ENCODE data around the gene SERTM2.

SERTM2 gene

DNA sequence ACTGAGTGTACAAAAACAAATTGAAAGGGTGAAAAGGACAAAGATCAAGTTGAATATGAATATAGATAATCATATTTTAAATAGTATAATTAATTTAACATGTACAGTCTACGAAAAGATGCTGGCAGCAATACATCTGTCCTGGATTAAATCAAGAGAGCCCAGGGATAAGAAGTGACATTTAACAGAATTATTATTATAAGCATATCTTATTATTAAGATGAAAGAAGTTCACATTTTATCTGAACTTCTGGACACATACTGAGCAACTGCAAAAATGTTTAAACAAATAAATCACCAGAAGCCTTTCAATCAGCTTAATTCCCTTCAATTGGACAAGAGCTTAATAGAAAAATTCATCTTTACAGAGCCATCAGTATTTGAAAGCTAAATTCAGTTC, 50.4 kb downstream of the SERTM2 start:
- no peak for DNase-seq

DNA sequence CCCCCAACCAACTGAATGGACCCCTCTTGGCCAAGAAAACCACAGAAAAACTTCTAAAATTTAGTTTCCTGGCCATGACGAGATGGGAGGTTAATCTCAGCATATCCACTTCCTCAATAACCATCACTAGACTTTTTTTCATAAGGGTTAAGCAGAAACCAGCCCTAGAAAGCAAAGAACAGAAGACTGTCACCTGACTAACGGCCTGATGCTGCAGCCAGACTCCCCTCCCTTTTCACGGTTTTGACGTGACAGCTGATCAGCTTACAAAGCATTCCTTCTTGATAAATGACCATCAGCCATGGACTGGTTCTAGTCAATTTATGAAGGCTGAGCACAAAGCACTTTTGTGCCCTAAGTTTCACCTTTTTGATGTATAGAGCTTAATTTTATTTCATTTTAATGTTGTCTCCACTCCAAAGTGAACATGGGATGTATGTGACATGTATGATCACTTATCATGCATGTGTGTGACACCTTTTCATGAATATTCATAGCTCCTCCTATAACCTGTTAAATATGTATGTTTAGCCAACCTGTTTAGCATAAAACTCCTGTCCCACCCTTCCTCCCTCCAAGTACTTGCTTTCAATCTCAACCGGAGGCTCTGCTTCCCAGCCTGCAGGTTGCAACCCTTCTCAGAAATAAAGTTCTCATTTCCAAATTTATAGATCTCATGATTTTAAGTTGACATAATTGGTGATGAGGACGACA, 56.3 kb downstream of the SERTM2 start:
- DNase-seq, result no peak

GRCh38 chrX:111568354-111568753, 56.9 kb downstream of the SERTM2 start:
- DNase-seq, result no peak

GRCh38 chrX:111568817-111569216, 57.4 kb downstream of the SERTM2 start:
- no peak for DNase-seq
